GM21381 (cell line): ENCODE measurements around the gene PCNX1.
A peak's percentile ranks its signal among the peaks of the same experiment; 100 is the strongest.
"Not testable (repeated sequence)": the region's sequence is repeated elsewhere in the genome, so short reads cannot be mapped to it uniquely, and the experiment has no call there.

ENCODE experiments used
- ATAC-seq: cut with Tn5 transposase; IDR thresholded peaks from one replicate; pipeline ENCODE4 v1.9.1; 2021; ENCODE audit warnings: mild to moderate bottlenecking, moderate library complexity; ENCODE audit not compliant: unreplicated experiment

The PCNX1 gene

GRCh38 chr14:70909733-70910614 is 2.7 kb downstream of the PCNX1 start:
- ATAC-seq, result no peak

GRCh38 chr14:70915415-70915814 is 8.2 kb downstream of the PCNX1 start:
- no peak for ATAC-seq

- ATAC-seq, result no peak
Measured at GRCh38 chr14:70916300-70916699, 9.0 kb downstream of the PCNX1 start.

GRCh38 chr14:70916799-70917198 is 9.5 kb downstream of the PCNX1 start:
- no peak for ATAC-seq

GRCh38 chr14:70917633-70918032 is 10.4 kb downstream of the PCNX1 start:
- no peak for ATAC-seq

- no peak for ATAC-seq
Measured at GRCh38 chr14:70919774-70920173, 12.5 kb downstream of the PCNX1 start.

GRCh38 chr14:70920608-70921007 is 13.3 kb downstream of the PCNX1 start:
- no peak for ATAC-seq

GRCh38 chr14:70921669-70922068 is 14.4 kb downstream of the PCNX1 start:
- no peak for ATAC-seq

GRCh38 chr14:70924521-70924920 is 17.3 kb downstream of the PCNX1 start:
- no peak for ATAC-seq

- ATAC-seq, result no peak
Measured at GRCh38 chr14:70926235-70926830, 19.1 kb downstream of the PCNX1 start.

GRCh38 chr14:70931008-70931407 is 23.7 kb downstream of the PCNX1 start:
- no peak for ATAC-seq

- ATAC-seq, result no peak
Measured at GRCh38 chr14:70934084-70934483, 26.8 kb downstream of the PCNX1 start.

- ATAC-seq, result peak; percentile 68
Measured at GRCh38 chr14:70934502-70935134, 27.4 kb downstream of the PCNX1 start.

GRCh38 chr14:70935135-70935534 is 27.9 kb downstream of the PCNX1 start:
- peak; percentile 18 for ATAC-seq

- not testable (repeated sequence) for ATAC-seq
Measured at GRCh38 chr14:70939693-70940092, 32.4 kb downstream of the PCNX1 start.

GRCh38 chr14:70941637-70942341 is 34.5 kb downstream of the PCNX1 start:
- not testable (repeated sequence) for ATAC-seq

GRCh38 chr14:70942342-70942706 is 35.1 kb downstream of the PCNX1 start:
- ATAC-seq, result no peak

- not testable (repeated sequence) for ATAC-seq
Measured at GRCh38 chr14:70942721-70943120, 35.5 kb downstream of the PCNX1 start.

GRCh38 chr14:70943838-70944237 is 36.6 kb downstream of the PCNX1 start:
- no peak for ATAC-seq

- no peak for ATAC-seq
Measured at GRCh38 chr14:70947739-70948138, 40.5 kb downstream of the PCNX1 start.

GRCh38 chr14:70952485-70952884 is 45.2 kb downstream of the PCNX1 start:
- ATAC-seq, result no peak
